SK-N-SH (cell line): ENCODE data around the gene ACP3. TPM values are rescaled to one million over a fixed set of nuclear protein-coding genes. Genes with fewer than 3 reads are reported as not detected.

Experiments used
- CTCF ChIA-PET: fragments of 300-600, 350-600 bp; formaldehyde crosslinking; extraction: SDS; loops from one replicate; lab custom pipeline; 2021; lab: Yijun Ruan, JAX
- POLR2A ChIA-PET: fragments of 350-600 bp; sonication (Branson Sonifier 250); formaldehyde crosslinking; extraction: SDS; loops from one replicate; lab custom pipeline; 2020; ENCODE audit warnings: antibody characterized with exemption, inconsistent platforms; lab: Yijun Ruan, JAX
- DNase-seq: peaks from one replicate; pipeline ENCODE4 v3.0.0; 2012
- H2AFZ ChIP-seq: fragments of 200-600 bp; sonication (generic); 2 replicates; pipeline ENCODE4 v1.8.1; 2016; ENCODE audit warnings: antibody characterized with exemption, mild to moderate bottlenecking, low read depth
- H3F3A ChIP-seq: fragments of 200-600 bp; sonication (generic); replicated peaks from 2 replicates; pipeline ENCODE3; 2016; ENCODE audit warnings: antibody characterized with exemption, mild to moderate bottlenecking; ENCODE audit not compliant: insufficient read depth
- H3K27ac ChIP-seq, 2 experiments: fragments of 200-500 bp in 1 of 2; fragments of 200-600 bp in 1 of 2; sonication (Bioruptor generic) in 1 of 2; sonication (generic), shearing (Covaris generic) in 1 of 2; 2 replicates each; pipeline versions ENCODE4 v1.5.1 to v1.6.1; 2014 to 2016; ENCODE audit warnings: low read depth in 2 of 2, inconsistent platforms in 1 of 2, low read length in 1 of 2, mild to moderate bottlenecking in 1 of 2, mixed read lengths in 1 of 2
- H3K27me3 ChIP-seq: fragments of 200-600 bp; sonication (generic), shearing (Covaris generic); 2 replicates; pipeline ENCODE4 v1.6.1; 2016; ENCODE audit warnings: mixed run types; ENCODE audit not compliant: insufficient read depth
- H3K36me3 ChIP-seq, 2 experiments: fragments of 200-500 bp in 1 of 2; fragments of 200-600 bp in 1 of 2; sonication (Bioruptor generic) in 1 of 2; sonication (generic) in 1 of 2; replicated peaks in 1 of 2; 2 replicates each; pipeline versions ENCODE3 to v1.5.1; 2014 to 2016; ENCODE audit warnings: low read length in 1 of 2, mild to moderate bottlenecking in 1 of 2; ENCODE audit not compliant: insufficient read depth in 2 of 2, control insufficient read depth in 1 of 2
- H3K4me1 ChIP-seq, 2 experiments: fragments of 200-500 bp in 1 of 2; fragments of 200-600 bp in 1 of 2; sonication (Bioruptor generic) in 1 of 2; sonication (generic), shearing (Covaris generic) in 1 of 2; 2 replicates each; pipeline versions ENCODE4 v1.5.1 to v1.6.1; 2014 to 2016; ENCODE audit warnings: low read depth in 1 of 2, low read length in 1 of 2, mixed run types in 1 of 2; ENCODE audit not compliant: insufficient read depth in 2 of 2, control insufficient read depth in 1 of 2
- H3K4me2 ChIP-seq: fragments of 200-600 bp; sonication (generic), shearing (Covaris generic); 2 replicates; pipeline ENCODE4 v1.6.1; 2017; ENCODE audit warnings: mixed run types
- H3K4me3 ChIP-seq, 2 experiments: fragments of 200-500 bp in 1 of 2; fragments of 200-600 bp in 1 of 2; sonication (Bioruptor generic) in 1 of 2; sonication (generic), shearing (Covaris generic) in 1 of 2; 2 replicates each; pipeline versions ENCODE4 v1.5.1 to v1.8.1; 2014 to 2016; ENCODE audit warnings: low read depth in 2 of 2, inconsistent platforms in 1 of 2, low read length in 1 of 2, mild to moderate bottlenecking in 1 of 2, mixed read lengths in 1 of 2, moderate library complexity in 1 of 2
- H3K79me2 ChIP-seq: fragments of 200-600 bp; sonication (generic); 2 replicates; pipeline ENCODE4 v1.8.1; 2017; ENCODE audit warnings: mild to moderate bottlenecking; ENCODE audit not compliant: insufficient read depth
- H3K9ac ChIP-seq: fragments of 200-600 bp; sonication (generic); 2 replicates; pipeline ENCODE4 v1.6.1; 2017; ENCODE audit warnings: mixed run types
- H3K9me2 ChIP-seq: fragments of 200-600 bp; sonication (generic); 2 replicates; pipeline ENCODE4 v1.6.1; 2017; ENCODE audit warnings: mixed run types
- H3K9me3 ChIP-seq: fragments of 200-600 bp; sonication (generic); 2 replicates; pipeline ENCODE4 v1.6.1; 2017; ENCODE audit warnings: mixed run types, mild to moderate bottlenecking, moderate library complexity
- H4K20me1 ChIP-seq: fragments of 200-600 bp; sonication (generic); 2 replicates; pipeline ENCODE4 v1.6.1; 2017; ENCODE audit warnings: mild to moderate bottlenecking, mixed run types; ENCODE audit not compliant: insufficient read depth
- EP300 ChIP-seq, 2 experiments: IDR thresholded peaks; 2 replicates each; pipeline versions ENCODE4 v1.4.0 to v1.6.1; 2012; ENCODE audit warnings: borderline replicate concordance in 1 of 2, low read depth in 1 of 2, low read length in 1 of 2
- FOXJ3 ChIP-seq: sonication (generic); formaldehyde crosslinking; IDR thresholded peaks from 2 replicates; pipeline ENCODE4 v1.5.1; 2020; ENCODE audit warnings: mild to moderate bottlenecking, missing genetic modification reagents
- FOXM1 ChIP-seq: IDR thresholded peaks from 2 replicates; pipeline ENCODE4 v1.4.0; 2012; ENCODE audit warnings: low read depth, mild to moderate bottlenecking
- GATA2 ChIP-seq: sonication (generic); formaldehyde crosslinking; IDR thresholded peaks from 2 replicates; pipeline ENCODE4 v1.5.0; 2020; ENCODE audit warnings: mild to moderate bottlenecking, missing genetic modification reagents
- JUND ChIP-seq: IDR thresholded peaks from 2 replicates; pipeline ENCODE4 v1.4.0; 2012
- MEF2A ChIP-seq: IDR thresholded peaks from 2 replicates; pipeline ENCODE4 v1.4.0; 2012; ENCODE audit warnings: low read depth, borderline replicate concordance
- MXI1 ChIP-seq: IDR thresholded peaks from 2 replicates; pipeline ENCODE4 v1.6.1; 2012; ENCODE audit warnings: mild to moderate bottlenecking, low read depth, low read length, improper control_type of control experiment
- NRF1 ChIP-seq: IDR thresholded peaks from 2 replicates; pipeline ENCODE4 v1.6.1; 2012; ENCODE audit warnings: low read depth, mild to moderate bottlenecking, low read length
- RAD21 ChIP-seq: IDR thresholded peaks from 2 replicates; pipeline ENCODE4 v1.6.1; 2012; ENCODE audit warnings: mild to moderate bottlenecking, low read length
- RCOR1 ChIP-seq: fragments of 150-350 bp; IDR thresholded peaks from 2 replicates; pipeline ENCODE4 v1.6.1; 2017; ENCODE audit warnings: antibody characterized with exemption, low read length
- SIN3A ChIP-seq: IDR thresholded peaks from 2 replicates; pipeline ENCODE4 v1.6.1; 2012; ENCODE audit warnings: low read depth, mild to moderate bottlenecking, low read length, moderate library complexity, borderline replicate concordance
- SMC3 ChIP-seq: IDR thresholded peaks from 2 replicates; pipeline ENCODE4 v1.6.1; 2012; ENCODE audit warnings: low read depth, low read length, improper control_type of control experiment
- TCF12 ChIP-seq: IDR thresholded peaks from 2 replicates; pipeline ENCODE4 v1.4.0; 2012
- TEAD4 ChIP-seq: IDR thresholded peaks from 2 replicates; pipeline ENCODE4 v1.4.0; 2012; ENCODE audit warnings: mild to moderate bottlenecking, borderline replicate concordance; ENCODE audit not compliant: insufficient read depth
- WGBS: methylation state at CpG from one replicate; pipeline ENCODE4 v1.1.6; 2017; ENCODE audit warnings: low lambda C conversion rate; 5-methylcytosine and 5-hydroxymethylcytosine counted together
- polyA plus RNA-seq, 3 experiments: library from polyadenylated mRNA; depleted of rRNA; stranded (reverse); fragments of >200 nt; gene quantifications; 2 replicates each; pipeline ENCODE4 v1.2.3, GENCODE V29; 2012
- TF ChIP-seq, protein P1 (sequence below): IDR thresholded peaks from 2 replicates; pipeline ENCODE4 v1.4.0; 2012; ENCODE audit warnings: low read depth, borderline replicate concordance
- TF ChIP-seq, protein P2 (sequence below): IDR thresholded peaks from 2 replicates; pipeline ENCODE4 v1.4.0; 2012; ENCODE audit warnings: low read depth
- TF ChIP-seq, protein P3 (sequence below): fragments of 150-350 bp; IDR thresholded peaks from 2 replicates; pipeline ENCODE4 v1.6.1; 2017; ENCODE audit warnings: antibody characterized with exemption, low read length, low read depth, borderline replicate concordance

The ACP3 gene
- polyA plus RNA-seq, 1 of the 3 experiments (the other 2 are of a cell fraction) = 0.30 TPM

DNA sequence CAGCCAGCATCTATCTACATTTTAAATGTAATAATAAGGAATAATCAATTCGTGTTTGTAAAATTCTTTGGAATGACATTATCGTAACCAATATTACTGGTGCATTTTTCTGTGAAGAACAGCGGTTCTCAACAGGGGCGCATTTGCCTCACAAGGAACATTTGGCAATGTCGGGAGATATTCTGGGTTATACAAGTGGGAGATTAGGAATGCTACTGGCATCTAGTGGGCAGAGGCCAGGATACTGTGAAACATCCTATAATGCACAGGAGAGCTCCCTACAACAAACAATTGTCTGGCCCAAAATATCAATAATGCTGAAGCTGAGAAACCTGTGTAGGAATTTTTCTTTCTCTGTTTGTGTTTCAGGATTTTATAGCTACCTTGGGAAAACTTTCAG, 25.0 kb downstream of the ACP3 start:
- Histone ChIP-seq H3K9me2 (no peaks in the 10 kb centered on the region), H3K9ac (no peak overlapping the region), H3K27me3 (peaks cover 6% of the 10 kb centered on the region; the same call in 1 of the 2 replicates), H3K4me1 (no peaks in the 10 kb centered on the region), H3F3A (no peaks in the 10 kb centered on the region), H3K4me2 (no peak overlapping the region), H3K36me3 (no peaks in the 10 kb centered on the region), H3K4me3 (no peak overlapping the region), H3K9me3 (no peaks in the 10 kb centered on the region), H3K79me2 (no peaks in the 10 kb centered on the region), H3K27ac (no peak overlapping the region), H4K20me1 (no peaks in the 10 kb centered on the region), H2AFZ (no peak overlapping the region)
- ChIA-PET CTCF (interaction anchor here (0.6 to 19.3 kb wide), 54 partner anchors 9 to 1310 kb away, joined by 3 to 383 read pairs (median 4); partner anchors contain the start of genes ACP3 and CPNE4), POLR2A (no interaction called here)
- no peak for DNase-seq
- TF ChIP-seq, protein P1, sequence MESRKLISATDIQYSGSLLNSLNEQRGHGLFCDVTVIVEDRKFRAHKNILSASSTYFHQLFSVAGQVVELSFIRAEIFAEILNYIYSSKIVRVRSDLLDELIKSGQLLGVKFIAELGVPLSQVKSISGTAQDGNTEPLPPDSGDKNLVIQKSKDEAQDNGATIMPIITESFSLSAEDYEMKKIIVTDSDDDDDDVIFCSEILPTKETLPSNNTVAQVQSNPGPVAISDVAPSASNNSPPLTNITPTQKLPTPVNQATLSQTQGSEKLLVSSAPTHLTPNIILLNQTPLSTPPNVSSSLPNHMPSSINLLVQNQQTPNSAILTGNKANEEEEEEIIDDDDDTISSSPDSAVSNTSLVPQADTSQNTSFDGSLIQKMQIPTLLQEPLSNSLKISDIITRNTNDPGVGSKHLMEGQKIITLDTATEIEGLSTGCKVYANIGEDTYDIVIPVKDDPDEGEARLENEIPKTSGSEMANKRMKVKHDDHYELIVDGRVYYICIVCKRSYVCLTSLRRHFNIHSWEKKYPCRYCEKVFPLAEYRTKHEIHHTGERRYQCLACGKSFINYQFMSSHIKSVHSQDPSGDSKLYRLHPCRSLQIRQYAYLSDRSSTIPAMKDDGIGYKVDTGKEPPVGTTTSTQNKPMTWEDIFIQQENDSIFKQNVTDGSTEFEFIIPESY = no peak
- TF ChIP-seq MXI1 (no peak), RAD21 (peak; percentile 38; the same call in 1 of the 2 replicates), JUND (no peak), MEF2A (no peak), SIN3A (no peak), RCOR1 (no peak)
- TF ChIP-seq, protein P2, sequence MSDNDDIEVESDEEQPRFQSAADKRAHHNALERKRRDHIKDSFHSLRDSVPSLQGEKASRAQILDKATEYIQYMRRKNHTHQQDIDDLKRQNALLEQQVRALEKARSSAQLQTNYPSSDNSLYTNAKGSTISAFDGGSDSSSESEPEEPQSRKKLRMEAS = no peak
- 72% methylated on average over 5 of the region's 5 CpGs for WGBS

DNA sequence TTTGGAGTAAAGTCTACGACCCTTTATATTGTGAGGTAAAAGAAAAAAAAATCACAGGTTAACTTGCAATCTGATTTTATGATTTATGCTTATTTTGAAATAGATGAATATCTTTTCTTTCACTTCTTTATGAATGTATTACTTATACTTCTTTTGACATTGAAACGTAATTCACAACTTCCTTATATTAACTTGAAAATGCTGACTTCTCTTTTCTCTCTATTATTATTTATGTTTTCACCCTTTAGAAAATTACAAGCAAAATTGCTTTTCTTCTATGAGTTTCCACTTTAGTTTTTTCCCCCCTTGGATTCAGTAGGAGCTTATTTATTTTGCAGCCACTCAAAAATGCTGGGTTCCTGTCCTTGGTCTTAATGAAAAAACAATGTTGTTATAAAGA, 25.4 kb downstream of the ACP3 start:
- 100% methylated on average over 2 of the region's 2 CpGs for WGBS
- 0 out of 4 replicates have a peak overlapping the region, but pooled peaks of 1 of the 2 experiments have one; percentile 25 for H3K4me3 ChIP-seq
- CTCF ChIA-PET = interaction anchor here (0.6 to 19.3 kb wide), 58 partner anchors 9 to 1310 kb away, joined by 3 to 383 read pairs (median 4); partner anchors contain the start of genes ACP3 and CPNE4
- peaks cover 6% of the 10 kb centered on the region; the same call in 1 of the 2 replicates for H3K27me3 ChIP-seq
- no peaks in the 10 kb centered on the region for H3F3A ChIP-seq
- POLR2A ChIA-PET = no interaction called here
- H3K4me2 ChIP-seq = no peak overlapping the region
- H3K79me2 ChIP-seq = no peaks in the 10 kb centered on the region
- H4K20me1 ChIP-seq = no peaks in the 10 kb centered on the region
- H3K9ac ChIP-seq = no peak overlapping the region
- no peaks in the 10 kb centered on the region for H3K36me3 ChIP-seq
- no peak overlapping the region for H3K27ac ChIP-seq
- H3K9me3 ChIP-seq = no peaks in the 10 kb centered on the region
- TF ChIP-seq GATA2 = no peak
- no peak for TF ChIP-seq TEAD4
- TF ChIP-seq SMC3 = no peak
- TF ChIP-seq, protein P2 = no peak
- TF ChIP-seq, protein P3, sequence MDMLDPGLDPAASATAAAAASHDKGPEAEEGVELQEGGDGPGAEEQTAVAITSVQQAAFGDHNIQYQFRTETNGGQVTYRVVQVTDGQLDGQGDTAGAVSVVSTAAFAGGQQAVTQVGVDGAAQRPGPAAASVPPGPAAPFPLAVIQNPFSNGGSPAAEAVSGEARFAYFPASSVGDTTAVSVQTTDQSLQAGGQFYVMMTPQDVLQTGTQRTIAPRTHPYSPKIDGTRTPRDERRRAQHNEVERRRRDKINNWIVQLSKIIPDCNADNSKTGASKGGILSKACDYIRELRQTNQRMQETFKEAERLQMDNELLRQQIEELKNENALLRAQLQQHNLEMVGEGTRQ = no peak
- TF ChIP-seq FOXM1 = no peak
- TF ChIP-seq NRF1 = no peak
- TF ChIP-seq EP300 (IDR thresholded peaks at IDR 0.05; ENCODE audit: borderline replicate concordance in 1 of 2, low read depth in 1 of 2, low read length in 1 of 2) = no peak
- TF ChIP-seq TCF12 = no peak
- TF ChIP-seq FOXJ3 = no peak
- H3K9me2 ChIP-seq = no peaks in the 10 kb centered on the region
- H2AFZ ChIP-seq = no peak overlapping the region; the same call in 1 of the 2 replicates
- no peaks in the 10 kb centered on the region for H3K4me1 ChIP-seq
- no peak for DNase-seq
